GM23248 (cell line): ENCODE measurements around the gene SLC19A1.

Source experiments
- EZH2 ChIP-seq: fragments of 200-600 bp; sonication (generic); IDR thresholded peaks from 2 replicates; pipeline ENCODE4 v1.6.1; 2018; ENCODE audit warnings: antibody characterized with exemption, mild to moderate bottlenecking; ENCODE audit not compliant: insufficient read depth, poor library complexity, severe bottlenecking
- EZH2phosphoT487 ChIP-seq: fragments of 200-600 bp; sonication (generic); IDR thresholded peaks from 2 replicates; pipeline ENCODE4 v1.6.1; 2018; ENCODE audit warnings: antibody characterized with exemption, moderate library complexity, mild to moderate bottlenecking, low read depth; ENCODE audit not compliant: insufficient read depth

- no peak for TF ChIP-seq EZH2
- no peak for TF ChIP-seq EZH2phosphoT487
These were observed 34.8 kb upstream of the SLC19A1 start for GRCh38 chr21:45576838-45577737.
